Neural cell (in vitro differentiated cells): ENCODE data around the gene PGAM4.

Experiments
- CTCF ChIP-seq: fragments of 450-650 bp; IDR thresholded peaks from 2 replicates; pipeline ENCODE4 v1.5.1; 2014; ENCODE audit warnings: antibody characterized with exemption, mild to moderate bottlenecking, moderate library complexity; ENCODE audit not compliant: poor library complexity, severe bottlenecking
- EP300 ChIP-seq: fragments of 450-650 bp; conservative IDR thresholded peaks from 2 replicates; pipeline ENCODE4 v1.6.1; 2014; ENCODE audit warnings: antibody characterized with exemption, mild to moderate bottlenecking, moderate library complexity; ENCODE audit not compliant: poor library complexity, severe bottlenecking
- EZH2 ChIP-seq: fragments of 200-600, 300-800 bp; shearing (Covaris generic), sonication (generic); IDR thresholded peaks from 2 replicates; pipeline ENCODE4 v1.6.1; 2014; ENCODE audit warnings: antibody characterized with exemption, low read length, borderline replicate concordance, mild to moderate bottlenecking; ENCODE audit not compliant: insufficient read depth, poor library complexity, severe bottlenecking
- POLR2AphosphoS5 ChIP-seq: IDR thresholded peaks from 2 replicates; pipeline ENCODE4 v1.6.1; 2012
- RAD21 ChIP-seq: fragments of 450-650 bp; conservative IDR thresholded peaks from 2 replicates; pipeline ENCODE4 v1.6.1; 2014; ENCODE audit warnings: antibody characterized with exemption, mild to moderate bottlenecking, moderate library complexity
- SMC3 ChIP-seq: fragments of 450-650 bp; conservative IDR thresholded peaks from 2 replicates; pipeline ENCODE4 v1.6.1; 2014; ENCODE audit warnings: antibody characterized with exemption, mild to moderate bottlenecking, moderate library complexity; ENCODE audit not compliant: poor library complexity
- TAF1 ChIP-seq: IDR thresholded peaks from 2 replicates; pipeline ENCODE4 v1.6.1; 2012; ENCODE audit warnings: low read depth

- TF ChIP-seq POLR2AphosphoS5, result no peak
- no peak for TF ChIP-seq CTCF
- no peak for TF ChIP-seq EZH2
- TF ChIP-seq SMC3, result no peak
- no peak for TF ChIP-seq TAF1
- TF ChIP-seq RAD21, result no peak
- TF ChIP-seq EP300, result no peak
Observed at GRCh38 chrX:77962068-77962902, 7.2 kb downstream of the PGAM4 start.
